Measurements from ENCODE around the gene FAM181A.

DNA sequence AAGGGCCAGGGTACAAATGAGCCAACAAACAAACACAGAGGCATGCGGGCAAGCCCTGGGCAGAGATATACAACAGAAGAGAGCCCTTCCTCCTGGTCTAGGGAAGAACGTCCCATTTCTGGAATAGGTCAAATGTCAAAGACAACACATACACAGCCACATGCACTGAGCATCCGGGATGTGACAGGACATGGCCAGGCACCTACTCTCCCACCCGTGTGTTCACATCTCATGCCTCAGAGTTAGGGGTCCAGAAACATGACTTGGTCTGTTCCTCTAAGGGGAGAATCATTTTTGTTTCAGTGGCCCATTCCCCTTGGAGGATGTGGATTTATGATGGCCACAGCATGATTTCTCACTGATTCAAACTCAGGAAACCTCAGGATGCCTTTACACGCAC, 50.0 kb downstream of the FAM181A start:
- TF ChIP-seq, protein P1, sequence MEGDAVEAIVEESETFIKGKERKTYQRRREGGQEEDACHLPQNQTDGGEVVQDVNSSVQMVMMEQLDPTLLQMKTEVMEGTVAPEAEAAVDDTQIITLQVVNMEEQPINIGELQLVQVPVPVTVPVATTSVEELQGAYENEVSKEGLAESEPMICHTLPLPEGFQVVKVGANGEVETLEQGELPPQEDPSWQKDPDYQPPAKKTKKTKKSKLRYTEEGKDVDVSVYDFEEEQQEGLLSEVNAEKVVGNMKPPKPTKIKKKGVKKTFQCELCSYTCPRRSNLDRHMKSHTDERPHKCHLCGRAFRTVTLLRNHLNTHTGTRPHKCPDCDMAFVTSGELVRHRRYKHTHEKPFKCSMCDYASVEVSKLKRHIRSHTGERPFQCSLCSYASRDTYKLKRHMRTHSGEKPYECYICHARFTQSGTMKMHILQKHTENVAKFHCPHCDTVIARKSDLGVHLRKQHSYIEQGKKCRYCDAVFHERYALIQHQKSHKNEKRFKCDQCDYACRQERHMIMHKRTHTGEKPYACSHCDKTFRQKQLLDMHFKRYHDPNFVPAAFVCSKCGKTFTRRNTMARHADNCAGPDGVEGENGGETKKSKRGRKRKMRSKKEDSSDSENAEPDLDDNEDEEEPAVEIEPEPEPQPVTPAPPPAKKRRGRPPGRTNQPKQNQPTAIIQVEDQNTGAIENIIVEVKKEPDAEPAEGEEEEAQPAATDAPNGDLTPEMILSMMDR (conservative IDR thresholded peaks at IDR 0.05; ENCODE audit: low read depth, low read length): no peak
- no peak for TF ChIP-seq EZH2 (IDR thresholded peaks at IDR 0.05; ENCODE audit: borderline replicate concordance, low read depth, low read length, poor library complexity, severe bottlenecking)
